Hematopoietic multipotent progenitor cell treated with erythropoietin and hydrocortisone succinate and interleukin-3 and kit ligand, for 8 days (in vitro differentiated cells): ENCODE results near the gene BTRC.
"Not testable (repeated sequence)": the region's sequence is repeated elsewhere in the genome, so short reads cannot be mapped to it uniquely, and the experiment has no call there.

ENCODE experiments used
- DNase-seq: peaks from one replicate; pipeline ENCODE4 v3.0.0-alpha.2; 2015

BTRC gene

DNA sequence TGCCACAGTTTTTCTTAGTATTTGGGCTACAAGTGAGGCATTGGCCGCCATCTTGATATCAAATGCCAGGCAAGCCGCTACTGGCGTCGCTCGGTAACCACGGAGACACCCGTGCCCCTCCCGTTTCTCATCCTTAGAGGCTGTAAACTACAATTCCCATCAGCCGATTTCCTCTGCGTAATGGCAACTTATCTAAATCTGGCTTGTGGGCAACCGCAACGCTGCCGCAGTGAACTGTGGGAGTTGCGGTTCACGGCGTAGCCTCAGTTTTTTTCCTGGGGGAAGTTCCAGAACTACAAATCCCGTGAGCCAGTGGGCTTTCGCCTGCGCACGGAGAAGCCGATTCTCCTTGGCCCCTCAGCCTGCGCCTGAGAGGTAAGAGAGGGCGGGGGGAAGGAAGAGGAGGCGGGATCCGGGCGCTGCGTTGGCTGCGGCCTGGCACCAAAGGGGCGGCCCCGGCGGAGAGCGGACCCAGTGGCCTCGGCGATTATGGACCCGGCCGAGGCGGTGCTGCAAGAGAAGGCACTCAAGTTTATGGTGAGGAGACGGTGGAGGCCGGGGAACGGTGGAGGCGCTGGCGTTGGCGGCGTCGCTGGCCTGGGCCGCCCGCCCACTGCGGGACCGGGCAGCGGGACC is at the start of gene BTRC:
Gene BTRC, plus strand, starts transcription at position 474 of the 636 bp plus-strand sequence. Its CDS starts 16 bp downstream, at position 490.
- DNase-seq, result peak; percentile 100

DNA sequence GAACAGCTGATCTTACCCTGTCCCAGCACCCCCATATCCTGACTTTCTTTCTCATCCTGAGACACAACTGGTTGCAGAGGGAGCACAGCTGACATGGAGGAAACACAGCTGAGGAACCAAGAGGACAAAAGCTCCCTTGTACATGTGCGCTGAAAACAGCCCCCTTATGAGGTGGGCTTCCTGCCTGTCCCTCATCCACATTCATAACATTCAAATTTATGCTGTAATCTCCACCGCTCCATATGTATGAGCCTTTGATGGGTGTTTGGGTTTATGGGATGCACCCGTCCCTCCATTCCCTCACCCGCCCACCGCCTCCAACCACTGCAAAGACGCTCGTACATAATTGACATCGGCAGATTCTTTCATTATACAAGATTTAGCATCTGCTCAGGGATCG is 49.6 kb upstream of the BTRC start:
- no peak for DNase-seq

DNA sequence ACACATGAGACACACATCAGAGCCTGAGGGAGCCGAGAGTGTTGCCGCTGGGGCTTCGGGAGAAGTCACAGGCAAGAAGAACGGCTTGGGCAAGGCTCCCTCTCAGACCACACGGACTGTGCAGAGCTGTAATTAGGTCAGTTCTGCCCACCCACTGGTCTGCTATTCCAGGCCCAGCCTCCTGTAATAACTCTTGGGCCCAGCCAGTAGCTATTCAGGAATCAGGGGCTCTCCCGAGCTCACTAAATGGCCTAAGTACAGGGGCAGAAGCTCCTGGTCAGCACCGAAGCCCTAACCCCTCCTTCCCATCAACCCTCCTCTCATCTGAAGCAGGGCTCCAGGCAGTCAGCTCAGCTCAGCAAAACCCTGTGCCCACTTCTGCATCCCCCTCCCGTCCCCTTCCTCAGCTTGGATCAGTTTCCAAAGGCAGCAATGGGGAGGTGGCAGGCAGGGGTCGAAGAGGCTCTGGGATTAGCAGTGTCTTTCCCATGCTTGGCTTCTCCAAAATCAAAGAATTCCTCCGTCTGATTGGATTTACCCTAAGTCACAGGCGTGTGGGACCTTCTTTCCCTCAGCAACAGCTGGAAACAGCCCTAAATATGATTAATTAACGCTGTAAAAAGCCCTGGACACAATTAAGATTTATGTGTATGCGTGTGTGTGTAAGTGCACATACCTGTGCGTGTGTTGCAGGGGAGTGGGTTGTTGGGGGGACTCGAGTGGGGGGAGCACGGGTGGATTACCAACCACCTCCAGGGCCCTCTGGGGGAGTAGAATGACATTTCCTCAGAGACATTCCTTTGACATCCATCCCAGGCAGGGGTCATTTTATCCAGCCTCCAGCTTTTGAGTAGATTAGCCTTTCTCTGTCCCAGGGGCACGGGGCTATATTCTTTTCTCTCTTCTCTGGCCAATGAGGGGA is 48.4 kb upstream of the BTRC start:
- DNase-seq, result no peak

DNA sequence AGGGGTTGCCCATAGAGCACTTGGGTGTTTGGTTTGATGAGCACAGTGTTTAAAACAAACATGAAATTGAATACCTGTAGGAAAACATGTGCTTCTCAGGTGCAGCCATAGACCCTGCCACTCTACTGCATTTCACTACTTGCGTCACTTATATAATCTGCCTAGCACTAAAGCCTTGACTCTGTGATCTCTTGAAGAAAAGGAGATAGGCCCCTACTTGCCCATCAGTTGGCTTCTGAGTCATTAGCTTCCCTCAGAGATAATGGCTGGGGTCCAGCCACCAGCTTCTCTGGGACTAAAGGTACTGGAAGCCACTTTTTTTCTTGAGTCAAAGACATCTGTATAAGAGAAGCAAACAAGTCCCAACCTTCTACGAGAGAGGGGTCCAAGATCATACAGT is 45.9 kb upstream of the BTRC start:
- DNase-seq, result peak; percentile 29

DNA sequence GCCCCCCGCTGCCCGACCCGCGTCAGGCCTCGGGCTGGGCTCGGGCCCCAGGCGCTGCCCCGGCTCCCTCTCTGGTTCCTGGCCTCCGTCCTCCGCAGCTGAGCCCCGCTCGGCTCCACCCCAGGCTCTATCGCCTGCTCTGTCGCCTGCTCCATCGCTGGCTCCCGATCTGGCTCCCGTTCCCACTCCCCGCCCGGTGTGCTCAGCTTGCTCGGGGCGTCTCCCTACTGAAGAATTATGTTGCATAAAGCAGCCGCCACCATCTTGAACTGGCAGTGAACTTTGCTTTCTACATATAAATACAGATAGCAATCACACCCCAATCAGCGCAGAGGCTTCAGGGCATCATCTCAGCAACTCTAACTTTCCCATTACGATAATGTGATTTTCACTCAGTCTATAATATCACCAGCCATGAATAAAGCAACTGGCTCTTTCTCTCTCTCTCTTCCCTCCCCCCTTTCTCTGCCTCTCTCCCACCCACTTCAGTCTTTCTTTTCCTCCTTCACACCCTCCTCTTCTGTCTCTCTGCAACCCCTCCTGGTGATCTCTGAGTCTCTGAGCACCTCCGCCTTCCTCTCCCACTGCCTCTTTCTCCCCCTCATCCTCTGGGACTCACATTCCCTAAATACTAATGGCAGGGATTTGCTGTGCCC is 43.3 kb upstream of the BTRC start:
- DNase-seq, result no peak

DNA sequence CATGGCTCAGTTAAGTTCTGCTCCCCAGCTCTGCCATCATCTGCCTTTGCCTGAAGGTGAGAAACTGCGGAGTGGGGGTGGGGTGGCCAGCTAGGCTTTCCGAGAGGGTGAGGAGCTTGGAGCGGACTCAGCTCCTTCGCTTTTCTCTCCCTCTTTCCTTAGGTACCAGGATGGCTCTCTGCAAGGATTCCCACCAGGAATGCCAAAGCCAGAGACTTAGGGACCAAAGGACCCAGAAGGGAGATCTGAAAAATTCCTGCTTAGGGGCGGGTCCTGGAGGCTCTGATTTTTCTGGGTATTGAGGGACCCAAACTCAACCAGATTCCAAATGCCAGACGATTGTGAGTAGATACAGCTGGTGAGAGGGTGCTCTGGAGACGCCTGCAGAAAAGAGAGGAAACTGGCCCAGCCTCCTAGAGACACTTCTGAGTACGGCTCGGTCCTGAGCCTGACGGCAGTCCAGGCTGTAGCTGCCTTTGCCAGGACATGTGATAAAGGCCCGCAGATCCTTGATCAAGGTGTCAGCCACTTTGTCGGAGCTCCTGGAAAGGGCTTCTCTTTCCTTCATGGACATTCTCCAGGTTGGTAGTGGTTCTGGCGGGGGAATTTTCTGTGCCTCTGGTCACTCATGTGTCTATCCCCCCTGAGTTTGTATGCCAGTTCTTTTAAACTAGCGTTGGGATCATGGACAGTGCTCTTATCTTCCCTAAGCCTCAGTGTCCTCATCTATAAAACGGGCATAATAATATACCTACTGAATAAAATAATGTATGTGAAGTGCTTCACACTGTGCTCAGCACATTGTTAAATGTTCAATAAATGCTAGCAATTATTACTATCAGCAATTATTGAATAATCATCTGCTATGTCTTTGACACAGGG is 42.5 kb upstream of the BTRC start:
- no peak for DNase-seq

DNA sequence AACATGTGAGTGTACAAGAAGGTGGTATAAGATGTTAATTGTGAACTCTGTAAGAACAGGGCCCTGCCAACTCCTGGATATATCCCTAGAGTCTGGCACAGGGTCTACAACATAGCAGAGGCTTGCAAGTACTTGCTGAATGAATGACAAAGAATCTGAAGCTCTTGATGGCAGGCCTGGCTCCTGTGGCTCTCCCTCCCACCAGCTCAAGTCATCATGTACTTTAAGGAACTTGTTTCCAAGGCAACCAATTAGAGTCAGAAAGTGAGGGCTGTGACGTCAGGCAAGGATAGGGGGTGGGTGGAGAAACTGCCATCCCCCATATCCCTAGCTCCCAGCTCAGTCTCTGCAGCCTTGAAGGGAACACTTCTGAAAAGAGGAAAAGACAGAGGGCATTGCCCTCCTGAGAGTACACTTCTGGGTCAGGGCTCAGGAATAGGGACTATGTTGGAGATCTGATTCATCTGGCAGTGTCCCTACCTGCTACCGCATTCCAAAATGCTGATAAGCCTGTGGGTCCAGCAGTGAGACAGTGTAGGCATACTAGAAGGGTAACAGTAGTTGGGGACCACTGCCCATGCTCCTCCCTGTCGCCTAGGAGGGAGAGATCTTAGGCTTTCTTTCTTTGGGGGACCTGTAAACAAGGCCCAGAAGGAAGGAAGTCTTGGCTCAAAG is 34.6 kb upstream of the BTRC start:
- DNase-seq, result no peak

DNA sequence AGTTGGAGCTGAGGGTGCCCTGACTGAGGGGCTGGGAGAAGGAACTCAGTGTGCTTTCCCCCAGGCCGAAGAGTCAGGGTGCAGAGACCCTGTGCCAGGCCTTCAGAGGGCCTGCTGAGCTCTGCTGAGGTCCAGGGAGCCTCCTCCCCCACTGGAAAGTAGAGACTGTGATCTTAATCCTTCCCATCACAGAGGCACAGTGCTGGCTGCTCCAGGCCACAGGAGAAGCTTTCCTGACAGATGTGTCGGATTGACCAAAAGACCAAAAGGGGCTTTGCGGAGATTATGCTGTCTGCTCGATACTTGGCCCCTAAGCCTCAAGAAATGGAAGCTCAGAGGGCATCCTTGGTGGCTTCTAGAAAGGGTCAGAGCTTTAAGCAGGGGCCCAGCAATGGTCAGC is 32.9 kb upstream of the BTRC start:
- DNase-seq, result no peak

DNA sequence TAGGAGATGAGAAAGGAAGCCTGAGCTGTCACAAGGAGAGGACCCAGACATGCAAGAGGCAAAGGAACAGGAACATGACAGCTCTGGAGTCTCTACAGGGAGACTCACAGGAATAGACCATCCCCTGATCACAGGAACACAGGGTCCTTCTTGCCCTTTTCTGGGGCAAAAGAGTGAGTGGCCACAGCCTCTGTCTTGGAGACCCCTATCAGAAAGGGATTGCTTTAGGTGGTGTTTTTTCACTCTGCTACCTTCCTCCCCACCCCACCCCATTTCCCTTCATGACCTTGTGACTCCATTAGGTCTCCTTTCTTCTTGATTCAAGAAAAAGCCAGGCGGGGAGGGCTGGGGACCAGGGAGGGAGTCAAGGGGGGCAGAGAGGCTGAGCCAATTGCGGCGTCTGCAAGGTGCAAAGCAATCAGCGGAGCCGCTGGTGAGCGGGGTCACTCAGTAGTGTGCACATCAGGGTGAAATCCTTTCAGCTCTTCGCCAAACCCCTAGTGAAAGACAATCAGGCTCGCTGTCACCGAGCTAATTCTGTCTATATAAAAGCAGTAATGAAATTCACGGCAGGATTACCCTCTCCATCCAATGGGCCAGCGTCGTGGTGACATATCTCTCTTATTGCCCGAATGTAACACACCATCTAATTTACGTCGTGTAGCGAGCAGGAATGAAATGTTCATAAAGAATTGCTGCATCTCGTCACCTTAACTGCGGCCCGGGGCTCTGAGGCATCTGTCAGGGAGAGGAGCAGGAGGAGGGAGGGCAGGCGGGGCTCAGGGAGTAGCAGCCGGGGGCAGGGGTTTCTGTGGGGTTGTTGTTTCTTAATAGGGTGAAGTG is 31.5 kb upstream of the BTRC start:
- no peak for DNase-seq

DNA sequence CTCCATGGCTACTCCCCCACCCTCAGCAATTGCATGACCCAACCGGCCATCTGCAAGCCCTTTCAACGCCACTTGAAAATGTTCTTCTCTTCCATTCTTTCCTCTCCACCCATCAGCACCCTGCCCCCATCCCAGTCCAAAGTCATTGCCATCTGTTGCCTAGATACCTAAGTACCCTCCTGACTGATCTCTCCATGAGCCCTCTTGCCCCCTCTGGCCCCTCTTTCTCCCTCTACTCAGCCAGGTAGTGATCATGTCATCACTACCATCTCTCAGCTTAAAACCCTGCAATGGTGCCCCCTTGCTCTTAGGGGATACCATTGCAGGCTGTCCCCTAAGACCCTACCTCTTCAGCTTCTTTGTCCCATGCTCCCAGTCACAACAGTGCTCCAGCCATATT is 30.5 kb upstream of the BTRC start:
- no peak for DNase-seq

DNA sequence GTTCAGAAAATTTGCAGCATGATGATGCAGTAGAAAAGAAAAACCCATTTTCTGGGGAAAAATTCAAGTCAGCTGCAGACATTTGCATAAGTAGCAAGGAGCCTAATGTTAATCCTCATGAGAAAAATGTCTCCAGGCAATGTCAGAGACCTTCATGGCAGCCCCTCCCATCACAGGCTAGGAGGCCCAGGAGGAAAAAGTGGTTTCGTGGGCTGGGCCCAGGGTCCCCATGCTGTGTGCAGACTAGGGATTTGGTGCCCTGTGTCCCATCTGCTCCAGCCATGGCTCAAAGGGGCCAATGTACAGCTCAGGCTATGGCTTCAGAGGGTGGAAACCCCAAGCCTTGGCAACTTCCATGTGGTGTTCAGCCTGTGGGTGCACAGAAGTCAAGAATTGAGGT is 26.5 kb upstream of the BTRC start:
- not testable (repeated sequence) for DNase-seq

DNA sequence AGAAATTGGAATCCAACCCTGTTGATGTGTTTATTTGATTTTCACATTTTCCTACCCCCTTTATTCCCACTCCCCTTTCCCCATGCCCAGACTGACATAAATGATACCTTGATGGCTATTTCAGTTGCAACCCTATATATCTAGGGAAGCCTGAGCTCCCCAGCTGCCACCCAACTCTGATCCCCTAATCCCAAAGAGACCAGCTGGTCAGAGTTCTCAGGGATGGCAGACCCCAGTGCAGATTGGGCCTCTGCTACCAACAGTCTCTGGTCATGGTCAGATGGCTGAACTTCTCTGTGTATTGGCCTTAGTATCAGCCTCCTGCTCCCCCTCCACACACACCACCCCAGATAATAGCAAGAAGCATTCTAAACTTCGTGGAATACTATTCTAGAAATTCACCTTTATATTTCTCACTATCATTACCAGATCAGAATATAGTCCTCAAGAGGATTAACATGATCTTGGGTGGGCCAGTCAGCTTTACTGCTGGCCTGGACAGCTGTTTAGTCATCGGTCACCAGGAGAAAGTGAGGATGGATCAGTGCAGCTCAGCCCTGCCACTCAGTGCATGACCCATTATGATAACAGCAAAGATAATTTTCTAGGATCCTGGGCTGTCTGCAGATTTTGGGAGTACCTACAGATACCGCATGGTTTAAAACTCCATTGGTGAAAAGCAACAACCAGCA is 24.5 kb upstream of the BTRC start:
- no peak for DNase-seq

DNA sequence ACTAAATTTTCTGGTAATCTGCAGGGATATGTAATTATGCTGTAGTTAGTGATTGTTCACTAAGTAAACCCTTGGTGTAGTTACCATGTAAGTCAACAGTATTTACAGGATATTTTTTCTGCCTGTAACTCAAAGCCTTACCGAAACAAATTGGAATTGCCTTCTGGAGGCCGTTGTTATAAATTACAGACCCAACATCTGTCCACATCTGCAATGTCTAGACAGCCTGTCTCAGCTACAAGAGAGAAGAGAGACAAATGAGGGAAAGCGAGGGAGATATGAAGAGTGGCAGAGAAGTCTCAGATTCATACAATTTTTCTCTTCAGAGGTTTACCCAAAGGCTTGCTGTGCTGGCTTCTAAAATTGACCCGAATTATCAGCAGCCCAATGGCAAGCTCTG is 23.7 kb upstream of the BTRC start:
- DNase-seq, result no peak

DNA sequence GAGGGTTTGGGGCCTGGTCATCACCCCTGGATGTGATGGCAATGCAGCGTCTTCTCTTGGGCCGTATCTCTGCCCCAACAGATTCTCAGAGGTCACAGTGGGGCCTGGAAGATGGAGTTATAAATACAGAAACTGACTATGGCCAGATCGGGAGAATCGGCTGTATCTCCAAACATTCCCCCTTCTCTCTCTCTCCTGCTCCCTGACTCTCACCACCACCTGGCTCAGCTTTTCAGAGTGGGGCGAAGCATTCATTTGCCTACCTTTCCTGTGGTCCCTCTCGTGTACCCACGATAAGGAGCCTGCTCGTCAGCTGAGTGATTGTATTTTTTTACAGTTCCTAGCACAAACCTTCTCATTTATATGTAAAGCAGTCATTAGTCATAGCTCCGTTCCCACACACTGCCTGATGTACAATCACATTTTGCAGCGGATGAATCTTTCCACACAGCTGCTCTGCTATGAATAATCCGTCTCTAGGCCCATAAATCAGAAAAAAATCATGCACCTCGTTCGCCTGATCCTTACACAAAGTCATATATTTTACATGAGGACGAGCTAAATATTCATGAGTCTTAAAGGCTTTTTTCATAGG is 23.2 kb upstream of the BTRC start:
- DNase-seq, result no peak

DNA sequence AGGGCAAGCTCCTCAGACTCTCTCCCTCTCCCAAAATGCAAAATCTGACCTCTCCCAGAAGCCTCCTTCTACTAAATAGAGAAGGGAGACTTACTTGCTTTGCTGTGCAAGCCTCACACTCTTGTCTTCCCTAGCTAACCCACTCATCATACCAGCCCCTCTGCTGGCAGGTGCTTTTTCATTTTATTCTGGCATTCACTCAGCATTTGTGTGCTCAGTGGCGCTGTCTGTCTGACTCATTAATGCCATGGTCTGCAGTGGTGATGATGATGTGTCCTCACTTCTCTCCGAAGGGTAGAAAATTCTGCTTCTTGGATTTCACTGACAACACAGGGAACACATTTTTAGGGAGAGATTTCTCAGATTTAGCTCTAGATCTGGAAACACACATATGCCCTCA is 22.0 kb upstream of the BTRC start:
- DNase-seq, result no peak

DNA sequence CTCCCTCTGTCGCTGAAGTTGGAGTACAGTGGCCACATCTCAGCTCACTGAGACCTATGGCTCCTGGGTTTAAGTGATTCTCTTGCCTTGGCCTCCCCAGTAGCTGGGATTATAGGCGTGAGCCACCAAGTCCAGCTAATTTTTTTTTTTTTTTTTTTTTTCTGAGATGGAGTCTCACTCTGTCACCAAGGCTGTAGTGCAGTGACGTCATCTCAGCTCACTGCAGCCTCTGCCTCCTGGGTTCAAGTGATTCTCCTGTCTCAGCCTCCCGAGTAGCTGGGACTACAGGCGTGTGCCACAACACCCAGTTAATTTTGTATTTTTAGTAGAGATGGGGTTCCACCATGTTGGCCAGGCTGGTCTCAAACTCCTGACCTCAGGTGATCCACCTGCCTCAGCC is 19.7 kb upstream of the BTRC start:
- not testable (repeated sequence) for DNase-seq

DNA sequence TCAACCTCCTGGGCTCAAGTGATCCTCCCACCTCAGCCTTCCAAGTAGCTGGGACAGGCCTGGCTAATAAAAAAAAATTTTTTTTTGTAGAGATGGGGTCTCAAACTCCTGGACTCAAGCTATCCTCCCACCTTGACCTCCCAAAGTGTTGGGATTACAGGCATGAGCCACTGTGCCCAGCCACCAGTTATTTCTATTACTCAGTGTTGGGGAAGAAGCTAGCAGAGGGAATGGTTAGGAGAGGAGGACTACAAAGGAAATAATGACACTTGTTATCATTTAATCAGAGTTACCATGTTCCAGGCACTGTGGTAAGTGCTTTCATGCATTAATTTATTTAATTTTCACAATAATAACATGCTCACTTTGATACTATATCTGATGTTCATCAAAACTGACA is 17.6 kb upstream of the BTRC start:
- DNase-seq, result no peak

DNA sequence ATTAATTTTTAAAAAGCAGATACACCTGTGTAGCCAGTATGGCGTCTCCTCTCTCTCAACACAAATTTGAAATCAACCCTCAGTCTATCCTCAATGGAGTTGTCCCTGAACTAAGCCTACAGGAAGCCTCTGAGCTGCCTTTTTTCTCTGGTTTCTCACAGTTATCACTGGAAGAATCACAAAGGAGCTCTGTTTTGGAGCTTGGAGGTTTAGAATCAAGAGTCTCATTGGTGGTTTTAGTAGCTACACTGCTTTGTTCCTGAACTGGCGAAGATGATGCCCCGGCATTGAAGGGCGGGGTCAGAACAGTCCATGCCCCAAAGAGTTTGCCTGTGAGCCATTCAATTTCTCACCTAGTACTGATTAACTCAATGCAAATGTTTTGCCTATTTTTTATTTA is 16.1 kb upstream of the BTRC start:
- no peak for DNase-seq

DNA sequence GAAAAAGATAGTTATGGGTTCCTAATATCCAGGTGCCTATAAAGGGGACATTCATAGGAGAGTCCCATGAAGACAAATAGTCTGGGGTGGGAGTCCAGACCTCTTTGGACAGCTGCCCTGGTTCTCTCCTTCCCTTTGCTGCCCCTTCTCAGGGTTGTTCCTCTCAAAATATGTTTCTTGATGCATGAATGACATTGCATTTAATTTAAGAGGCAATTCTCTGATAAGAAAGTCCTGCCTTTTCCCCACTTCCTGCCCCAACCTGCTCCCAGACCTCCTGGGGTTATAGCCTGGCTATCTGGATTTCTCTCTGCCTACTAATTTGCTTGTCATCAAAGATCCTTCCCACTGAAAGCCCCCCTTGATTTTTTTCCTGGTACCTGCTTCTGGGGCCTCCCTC is 12.5 kb upstream of the BTRC start:
- no peak for DNase-seq

DNA sequence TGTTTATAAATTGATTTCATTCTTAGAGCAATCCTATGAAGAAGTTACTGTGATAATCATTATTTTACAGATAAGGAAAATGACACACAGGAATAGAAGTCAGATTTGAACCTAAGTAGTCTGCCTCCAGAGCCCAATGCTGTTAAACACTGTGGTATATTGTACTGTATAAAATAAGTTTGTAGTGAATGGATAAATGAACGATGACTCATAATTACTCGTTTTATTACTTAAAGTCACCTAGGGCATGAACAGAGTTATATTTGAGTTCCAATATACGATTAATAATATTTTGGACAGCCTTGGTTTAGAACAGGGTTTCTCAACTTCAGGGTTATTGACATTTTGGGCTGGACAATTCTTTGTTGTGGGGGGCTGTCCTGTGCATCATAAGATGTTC is 7.8 kb upstream of the BTRC start:
- no peak for DNase-seq
